ENCODE data around the gene RSPH6A.

RSPH6A gene

DNA sequence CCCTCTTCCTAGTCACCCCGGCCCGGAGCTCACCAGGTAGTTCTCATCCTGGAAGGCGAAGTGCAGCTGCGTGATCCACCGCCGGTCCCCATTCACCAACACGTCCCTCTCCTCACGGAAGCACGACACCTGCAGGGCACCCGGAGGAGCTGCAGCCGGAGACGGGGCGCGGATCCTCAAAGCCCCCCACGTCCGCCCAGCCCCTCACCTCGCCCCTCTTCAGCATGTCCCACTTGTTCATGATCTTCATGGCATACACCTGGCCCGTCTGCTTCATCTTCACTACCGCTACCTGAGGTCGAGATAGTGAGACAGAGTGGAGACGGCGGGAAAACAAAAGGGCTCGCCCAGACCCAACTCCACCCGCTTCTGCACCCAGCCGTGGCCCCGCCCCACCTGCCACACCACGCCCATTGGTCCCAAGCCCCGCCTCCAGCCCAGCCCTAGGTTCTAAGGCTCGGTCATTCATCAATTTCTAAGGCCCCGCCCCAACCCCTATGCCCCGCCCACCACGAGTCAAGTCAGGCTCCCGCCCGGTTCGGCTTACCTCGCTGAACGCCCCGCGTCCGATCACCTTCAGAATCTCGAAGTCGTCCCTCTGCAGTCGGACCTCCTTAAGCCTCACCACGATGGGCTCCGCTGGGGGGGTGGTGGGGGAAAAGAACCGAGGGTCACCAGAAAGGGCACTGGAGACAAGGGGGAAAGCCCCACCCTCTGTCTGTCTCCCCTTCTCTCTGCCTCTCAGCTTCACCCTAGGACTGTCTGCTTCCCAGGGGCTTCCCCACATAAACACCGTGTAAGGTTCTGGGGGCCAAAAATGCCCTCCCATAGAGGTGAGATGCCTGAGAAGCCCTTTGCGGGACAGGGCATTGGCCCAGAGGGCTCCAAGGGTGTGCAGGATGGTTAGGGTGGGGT, 35.6 kb downstream of the RSPH6A start:
- peak; percentile 48 for DNase-seq

DNA sequence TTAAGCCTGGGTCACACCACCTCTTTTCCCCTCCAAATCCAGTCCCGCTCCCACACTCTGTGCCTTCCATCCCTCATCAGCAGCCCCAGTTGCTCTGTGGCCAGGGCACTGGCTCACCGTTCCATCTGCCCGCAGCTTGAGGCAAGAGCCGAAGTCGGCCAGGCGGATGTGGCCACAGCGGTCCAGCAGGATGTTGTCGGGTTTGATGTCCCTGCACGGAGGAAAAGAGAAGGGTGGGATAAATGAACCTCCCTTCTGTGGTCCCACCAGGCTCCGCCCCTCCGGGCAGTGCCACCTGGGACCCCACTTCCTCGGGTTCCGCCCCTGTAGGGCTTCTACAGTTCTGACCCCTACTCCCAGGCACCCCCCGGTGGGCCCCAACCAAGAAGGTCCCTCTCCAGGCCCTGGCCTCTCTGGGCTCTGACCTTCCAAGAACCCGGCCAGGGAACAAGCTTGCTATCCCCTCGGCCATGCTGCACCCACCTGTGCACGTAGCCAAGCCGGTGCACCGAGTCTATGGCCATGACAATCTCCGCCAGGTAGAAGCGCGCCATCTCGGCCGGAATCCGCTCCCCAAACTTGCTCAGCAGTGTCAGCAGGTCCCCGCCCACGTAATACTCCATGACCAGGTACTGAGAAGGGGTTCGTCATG, 37.0 kb downstream of the RSPH6A start:
- no peak for DNase-seq

DNA sequence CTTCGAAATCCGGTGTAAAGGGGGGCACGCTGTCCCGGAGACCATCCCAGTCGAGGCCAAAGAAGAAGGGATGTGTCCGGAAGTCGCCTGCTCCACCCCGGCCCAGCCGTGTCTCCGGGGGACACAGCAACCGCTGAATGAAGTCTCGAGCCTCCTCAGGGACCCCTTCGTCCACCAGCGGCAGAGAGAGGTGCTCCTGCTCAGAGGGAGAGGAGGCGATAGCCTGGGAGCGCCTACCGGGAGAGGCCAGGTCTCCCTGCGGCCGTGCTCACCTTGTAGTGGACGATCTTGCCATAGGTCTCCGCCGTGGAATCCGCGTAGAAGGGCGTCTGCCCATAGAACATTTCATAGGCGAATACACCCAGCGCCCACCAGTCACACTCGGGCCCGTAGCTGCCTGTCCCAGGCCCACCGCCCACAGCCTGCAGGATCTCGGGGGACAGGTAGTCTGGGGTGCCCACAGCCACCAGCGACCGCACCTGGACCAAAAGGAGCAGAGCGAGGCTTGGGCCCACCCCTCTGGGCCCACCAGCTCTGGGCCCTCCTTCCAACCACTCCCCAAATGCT, 37.6 kb downstream of the RSPH6A start:
- DNase-seq, result no peak

DNA sequence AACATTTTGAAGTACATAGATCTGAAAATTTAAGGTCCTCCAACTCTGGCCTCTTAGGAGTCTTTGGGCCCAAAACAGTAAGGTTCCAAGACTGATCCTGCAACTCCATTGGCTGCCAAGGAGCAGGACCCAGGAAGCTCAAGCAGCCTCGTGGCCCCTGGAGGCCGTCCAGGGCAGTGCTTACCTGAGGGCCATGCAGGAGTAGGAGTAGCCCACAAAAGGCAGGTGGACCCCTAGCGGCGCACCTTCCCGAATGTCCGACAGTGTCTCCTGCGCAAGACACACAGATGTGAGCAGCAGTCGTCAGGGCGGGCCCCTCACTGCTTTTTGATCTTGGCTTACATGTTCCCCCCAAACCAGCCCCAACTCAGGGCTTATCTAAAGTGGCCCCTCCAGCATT, 40.3 kb downstream of the RSPH6A start:
- DNase-seq, result no peak

DNA sequence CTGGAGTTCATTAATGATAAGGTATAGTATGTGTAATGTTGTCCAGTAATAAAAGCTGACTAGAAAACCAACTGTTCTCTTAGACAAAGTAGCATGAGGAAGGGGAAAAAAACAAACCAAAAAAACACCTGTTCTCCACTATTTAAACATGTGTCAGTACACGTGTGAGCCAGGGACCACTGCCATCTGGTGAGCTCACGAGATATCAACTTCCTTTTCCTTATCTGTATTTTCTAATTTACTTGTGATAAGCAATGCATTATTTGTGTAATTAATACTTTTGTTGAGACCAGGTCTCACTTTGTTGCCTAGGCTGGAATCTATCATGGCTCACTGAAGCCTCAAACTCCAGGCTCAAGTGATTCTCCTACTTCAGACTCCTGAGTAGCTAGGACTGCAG, 41.7 kb downstream of the RSPH6A start:
- no peak for DNase-seq

DNA sequence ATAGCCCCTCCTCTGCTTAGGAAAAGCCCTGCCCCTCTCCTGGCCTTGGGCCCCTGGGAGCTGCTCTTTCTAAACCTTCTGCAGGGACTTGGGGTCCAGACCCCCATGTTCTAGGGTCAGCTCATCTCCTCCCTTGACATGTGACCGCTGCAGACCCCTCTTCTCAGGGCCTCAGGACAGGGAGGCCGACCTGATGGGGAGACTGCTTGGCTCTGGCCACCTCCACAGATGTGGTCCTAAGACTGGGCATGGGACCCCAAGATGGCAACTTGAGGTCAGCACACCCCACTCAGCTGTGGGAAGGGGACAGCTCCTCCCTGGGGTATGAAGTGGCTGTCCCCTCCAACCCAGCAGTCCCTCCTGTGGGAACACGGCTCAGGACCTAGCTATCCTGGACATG, 42.2 kb downstream of the RSPH6A start:
- no peak for DNase-seq

DNA sequence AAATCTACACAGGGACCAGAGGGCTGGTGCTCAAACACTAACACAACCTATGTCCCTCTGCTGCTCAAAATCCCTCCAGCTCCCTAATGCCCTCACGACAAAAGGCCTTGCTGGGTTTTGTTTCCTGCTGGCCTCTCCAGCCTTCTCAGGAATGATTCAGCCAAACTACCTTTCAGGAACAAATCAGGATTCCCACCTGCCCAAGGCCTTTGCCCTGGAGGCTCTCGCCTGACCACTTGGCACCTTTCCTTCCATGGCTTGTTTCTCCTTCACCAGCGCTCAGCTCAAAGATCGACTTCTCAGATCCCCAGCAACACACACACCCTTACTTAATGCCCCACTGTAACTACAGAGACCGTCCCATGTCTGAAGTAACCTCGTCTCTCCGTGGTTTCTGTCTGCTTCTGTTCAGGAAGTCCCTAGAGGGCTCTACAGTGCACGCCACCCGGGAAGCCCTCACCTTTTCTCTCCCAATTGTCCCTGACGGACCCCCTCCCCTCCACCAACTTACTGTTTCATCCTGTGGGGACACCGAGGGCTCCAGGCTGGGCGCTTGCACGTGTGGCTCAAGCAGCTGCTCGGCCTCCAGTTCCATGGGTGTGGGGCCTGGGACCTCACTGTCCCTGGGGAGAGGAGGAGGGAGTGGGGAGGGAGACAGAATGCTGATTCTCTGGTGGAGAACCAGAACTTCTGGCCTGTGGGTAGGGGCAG, 42.8 kb downstream of the RSPH6A start:
- DNase-seq, result no peak

DNA sequence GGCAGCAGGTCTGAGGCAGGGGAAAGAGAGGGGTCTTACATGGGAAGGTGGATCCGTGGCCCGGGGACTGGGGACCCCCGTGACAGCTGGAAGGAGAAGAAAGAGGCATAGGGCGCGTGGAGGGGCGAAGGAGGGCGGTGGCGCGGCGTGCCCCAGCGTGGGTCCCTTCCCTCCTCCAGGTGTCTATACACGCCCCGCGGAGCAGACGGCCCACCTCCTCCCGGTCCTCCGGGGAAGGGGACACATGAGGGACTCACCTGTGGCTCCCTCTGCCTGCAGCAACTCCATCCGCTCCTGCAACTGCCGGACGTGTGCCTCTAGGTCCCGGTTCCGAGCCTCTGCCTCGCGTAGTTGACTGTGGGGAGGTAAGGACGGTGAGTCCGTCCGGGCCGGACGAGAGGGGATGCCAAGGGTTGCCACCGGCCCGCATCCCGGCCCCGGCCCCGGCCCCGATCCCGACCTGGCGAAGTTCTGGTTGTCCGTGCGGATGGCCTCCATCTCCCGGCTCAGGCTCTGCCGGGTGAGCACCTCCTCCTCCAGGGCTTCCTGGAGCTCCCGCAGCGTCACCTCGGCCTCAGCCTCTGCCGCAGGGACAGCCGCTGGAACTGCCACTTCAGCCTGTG, 43.7 kb downstream of the RSPH6A start:
- no peak for DNase-seq

DNA sequence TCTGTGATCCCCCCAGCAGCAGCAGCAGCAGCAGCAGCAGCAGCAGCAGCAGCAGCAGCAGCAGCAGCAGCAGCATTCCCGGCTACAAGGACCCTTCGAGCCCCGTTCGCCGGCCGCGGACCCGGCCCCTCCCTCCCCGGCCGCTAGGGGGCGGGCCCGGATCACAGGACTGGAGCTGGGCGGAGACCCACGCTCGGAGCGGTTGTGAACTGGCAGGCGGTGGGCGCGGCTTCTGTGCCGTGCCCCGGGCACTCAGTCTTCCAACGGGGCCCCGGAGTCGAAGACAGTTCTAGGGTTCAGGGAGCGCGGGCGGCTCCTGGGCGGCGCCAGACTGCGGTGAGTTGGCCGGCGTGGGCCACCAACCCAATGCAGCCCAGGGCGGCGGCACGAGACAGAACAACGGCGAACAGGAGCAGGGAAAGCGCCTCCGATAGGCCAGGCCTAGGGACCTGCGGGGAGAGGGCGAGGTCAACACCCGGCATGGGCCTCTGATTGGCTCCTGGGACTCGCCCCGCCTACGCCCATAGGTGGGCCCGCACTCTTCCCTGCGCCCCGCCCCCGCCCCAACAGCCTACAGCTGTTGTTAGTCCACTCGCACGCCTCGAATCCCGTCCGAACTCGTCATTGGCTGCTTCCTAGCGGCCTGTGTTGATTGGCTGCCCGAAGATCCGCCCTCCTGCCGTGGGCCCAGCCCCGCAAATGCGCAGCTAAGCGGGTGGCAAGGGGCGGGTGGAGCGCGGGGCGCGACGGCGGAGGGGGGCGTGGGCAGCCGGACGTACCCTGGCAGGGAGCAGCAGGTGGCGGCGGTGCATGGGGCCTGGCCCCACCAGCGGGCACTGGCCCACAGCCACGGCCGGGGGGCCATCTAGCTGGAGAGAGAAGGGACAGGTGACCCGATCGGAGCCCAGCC, 44.7 kb downstream of the RSPH6A start:
- DNase-seq, result peak; percentile 98

DNA sequence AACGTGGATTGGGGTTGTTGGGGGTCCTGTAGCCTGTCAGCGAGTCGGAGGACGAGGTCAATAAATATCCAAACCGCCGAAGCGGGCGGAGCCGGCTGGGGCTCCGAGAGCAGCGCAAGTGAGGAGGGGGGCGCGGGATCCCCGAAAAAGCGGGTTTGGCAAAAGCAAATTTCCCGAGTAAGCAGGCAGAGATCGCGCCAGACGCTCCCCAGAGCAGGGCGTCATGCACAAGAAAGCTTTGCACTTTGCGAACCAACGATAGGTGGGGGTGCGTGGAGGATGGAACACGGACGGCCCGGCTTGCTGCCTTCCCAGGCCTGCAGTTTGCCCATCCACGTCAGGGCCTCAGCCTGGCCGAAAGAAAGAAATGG, 45.3 kb downstream of the RSPH6A start:
- no peak for DNase-seq

DNA sequence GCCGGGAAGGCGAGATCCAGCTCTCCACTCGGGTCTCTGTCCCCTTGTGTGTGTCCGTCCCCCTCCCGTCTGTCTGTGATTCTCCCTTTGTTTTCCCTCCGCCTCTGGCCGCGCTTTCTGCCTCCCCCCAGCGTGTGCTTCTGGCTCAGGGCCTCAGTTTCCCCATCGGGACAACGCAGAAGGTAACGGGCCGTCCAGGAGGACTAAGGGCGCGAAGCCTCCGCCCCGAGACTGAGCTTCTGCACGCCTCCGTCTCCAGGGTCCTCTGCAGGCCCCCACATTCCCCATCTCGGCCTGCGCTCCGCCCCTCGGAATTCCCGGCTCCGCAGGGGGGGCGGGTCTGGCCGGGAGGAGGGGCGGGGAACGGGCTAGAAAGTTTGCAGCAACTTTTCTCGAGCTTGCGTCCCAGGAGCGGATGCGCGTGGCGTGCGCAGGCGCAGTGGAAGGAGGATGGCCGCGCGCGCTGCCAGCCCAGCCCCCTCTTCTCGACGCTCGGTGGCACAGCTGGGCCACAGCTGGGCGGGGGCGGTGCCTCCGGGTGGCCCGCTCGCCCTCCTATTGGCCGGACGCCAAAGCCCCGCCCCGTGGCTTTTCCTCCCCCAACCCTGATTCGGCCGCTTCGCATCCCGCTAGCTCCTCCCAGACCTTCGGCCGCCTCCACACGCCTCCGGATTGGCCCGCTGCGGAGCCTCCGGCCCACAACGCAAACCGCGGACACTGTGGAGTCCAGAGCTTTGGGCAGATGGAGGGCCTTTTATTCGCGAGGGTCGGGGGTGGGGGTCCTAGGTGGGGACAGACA, 45.9 kb downstream of the RSPH6A start, which contains the start of gene SIX5:
SIX5 (minus strand) TSS at position 269 of the 799 bp plus-strand sequence. CDS start 408 bp downstream, outside the sequence.
- DNase-seq, result peak; percentile 98

DNA sequence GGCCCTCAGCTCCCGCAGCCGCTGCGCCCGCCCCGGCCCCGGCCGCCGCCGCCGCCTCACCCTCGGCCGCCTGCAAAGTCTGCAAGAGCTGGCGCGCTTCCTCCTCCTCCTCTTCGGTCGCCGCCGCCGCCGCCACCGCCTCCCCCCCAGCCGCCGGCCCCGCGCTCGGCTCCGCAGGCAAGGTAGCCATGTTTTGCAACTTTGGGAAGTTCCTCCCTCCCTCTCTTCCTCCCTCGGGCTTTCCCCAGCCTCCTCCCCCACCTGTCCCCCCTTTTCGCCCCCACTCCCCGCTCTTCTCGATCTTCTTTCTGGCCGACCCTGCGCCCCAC, 46.5 kb downstream of the RSPH6A start:
- DNase-seq, result peak; percentile 49

DNA sequence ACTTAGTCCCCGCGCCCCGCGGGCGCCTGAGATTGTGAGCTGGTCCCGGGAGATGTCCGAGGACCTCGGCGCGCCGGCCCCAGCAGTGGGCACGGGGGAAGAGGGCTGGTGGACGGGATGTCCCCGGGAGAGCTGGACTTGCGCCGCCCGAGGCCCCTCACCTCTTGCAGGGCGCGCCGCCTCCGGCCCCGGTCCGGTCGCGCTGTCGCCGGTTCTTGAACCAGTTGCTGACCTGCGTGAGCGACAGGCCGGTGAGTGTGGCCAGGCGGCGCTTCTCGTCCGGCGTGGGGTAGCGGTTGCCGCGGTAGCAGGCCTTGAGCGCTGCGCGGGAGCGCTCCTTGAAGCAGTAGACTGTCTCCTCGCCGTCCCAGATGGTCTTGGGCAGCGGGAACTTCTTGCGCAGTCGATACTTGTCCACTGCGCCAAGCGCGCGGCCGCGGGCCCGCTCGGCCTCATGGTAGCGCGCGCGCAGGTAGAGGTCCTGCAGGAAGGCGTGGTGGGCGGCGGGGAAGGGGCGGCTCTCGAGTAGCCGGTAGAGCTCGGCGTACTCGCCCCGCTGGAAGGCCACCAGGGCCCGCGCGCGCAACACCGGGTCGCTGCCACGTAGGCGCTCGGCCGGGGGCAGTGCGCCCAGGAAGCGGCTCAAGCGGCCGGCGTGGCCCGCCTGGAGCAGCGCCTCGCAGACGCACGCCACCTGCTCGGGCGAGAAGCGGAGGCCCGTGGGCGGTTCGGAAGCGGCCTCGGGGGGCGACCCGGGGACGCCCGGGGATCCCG, 47.0 kb downstream of the RSPH6A start:
- DNase-seq, result peak; percentile 57

DNA sequence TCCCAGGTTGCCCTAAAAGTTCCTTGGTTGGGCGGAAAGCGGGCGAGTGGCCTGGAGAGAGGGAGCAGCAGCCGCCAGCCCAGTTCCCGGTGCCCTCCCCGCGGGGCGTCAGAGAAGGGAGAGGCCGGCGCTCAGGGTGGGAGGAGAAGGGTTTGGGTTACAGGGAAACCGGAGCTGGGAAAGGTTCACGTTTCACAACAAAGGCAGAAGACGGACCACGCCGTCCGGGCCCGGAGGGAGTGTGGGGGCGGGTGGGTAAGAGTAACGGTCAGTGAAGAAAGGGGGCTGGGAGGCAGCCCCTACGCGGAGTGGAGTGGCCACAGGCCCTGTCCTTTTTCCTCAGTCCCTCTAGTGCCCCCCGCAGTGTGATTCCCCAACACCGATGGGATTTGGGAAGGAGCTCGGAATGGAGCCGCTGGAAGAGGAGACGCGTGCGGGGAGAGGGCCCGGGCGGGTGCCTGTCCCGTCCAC, 47.7 kb downstream of the RSPH6A start:
- DNase-seq, result peak; percentile 85

DNA sequence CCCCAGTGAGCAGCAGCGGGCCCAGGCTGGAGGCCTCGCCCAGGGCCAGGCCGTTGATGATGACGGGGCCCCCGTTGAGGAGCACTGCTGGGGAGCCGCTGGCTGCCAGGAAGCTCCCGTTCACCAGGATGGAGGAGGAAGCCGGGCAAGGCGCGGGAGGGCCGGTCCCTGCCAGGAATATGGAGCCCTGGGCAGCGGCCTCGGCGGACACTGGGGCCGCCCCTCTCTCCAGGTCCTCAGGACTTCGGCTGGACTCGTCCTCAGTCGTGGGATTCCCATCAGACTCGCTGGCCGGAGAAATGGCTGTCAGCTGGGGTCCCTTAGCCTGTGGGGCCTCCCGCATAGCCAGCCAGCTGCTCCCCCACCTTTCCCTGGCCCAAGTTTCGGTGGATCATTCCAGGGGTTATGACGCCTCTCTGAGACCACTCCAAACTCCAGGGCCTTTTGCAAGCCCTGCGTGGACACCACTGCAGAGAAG, 48.2 kb downstream of the RSPH6A start:
- DNase-seq, result peak; percentile 15

DNA sequence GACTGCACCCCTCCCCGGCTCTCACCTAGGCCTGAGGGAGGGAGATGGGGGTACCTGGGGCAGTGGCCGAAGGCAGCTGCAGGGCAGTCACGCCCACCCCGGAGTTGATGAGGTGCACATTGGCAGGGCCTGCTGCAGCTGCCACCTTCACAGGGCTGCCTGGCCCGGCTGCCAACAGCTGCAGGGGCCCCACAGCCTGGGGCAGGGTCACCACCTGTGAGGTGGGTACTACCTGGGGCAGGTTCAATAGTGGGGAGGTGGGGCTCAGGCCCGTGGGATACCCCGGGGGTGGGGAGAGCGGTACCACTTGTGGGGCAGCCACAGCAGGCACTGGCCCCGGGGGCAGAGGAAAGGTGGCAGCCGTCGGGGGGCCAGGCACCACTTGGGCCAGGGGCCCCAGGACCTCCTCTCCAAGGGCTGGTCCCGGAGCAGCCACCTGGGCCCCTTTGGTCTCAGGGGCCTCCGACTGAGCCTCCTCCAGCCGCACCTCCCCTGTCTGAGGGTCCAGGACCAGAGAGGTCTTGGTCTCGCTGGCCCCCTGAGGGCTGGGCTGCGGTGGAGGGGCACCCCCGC, 48.7 kb downstream of the RSPH6A start:
- DNase-seq, result no peak

DNA sequence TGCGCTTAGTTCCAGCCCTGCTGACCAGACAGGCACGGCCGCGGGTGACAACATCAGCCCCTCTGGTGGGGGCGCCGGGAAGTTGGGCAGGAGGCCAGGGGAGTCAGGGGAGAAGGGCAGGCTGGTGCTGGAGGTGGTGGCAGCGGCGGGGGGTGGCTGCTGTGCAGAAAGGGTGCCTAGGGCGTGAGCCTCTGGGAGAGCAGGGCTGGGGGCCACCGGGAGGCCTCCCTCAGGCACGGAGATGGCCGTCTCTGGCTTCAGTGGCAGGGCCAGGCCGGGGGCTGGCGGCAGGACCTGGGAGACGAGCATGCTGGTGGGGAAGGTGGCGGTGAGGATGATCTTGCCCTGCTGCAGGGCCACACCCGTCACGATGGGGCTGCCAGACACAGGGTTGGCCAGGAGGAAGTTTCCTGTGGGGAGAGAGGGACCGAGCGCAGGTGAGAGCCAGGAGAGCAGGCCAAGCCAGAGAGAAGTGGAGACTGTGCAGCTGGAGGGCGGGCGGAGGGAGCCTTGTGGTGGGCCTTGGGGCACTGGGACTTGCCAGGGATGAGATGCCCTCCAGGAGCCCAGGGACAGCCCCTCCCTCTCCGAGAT, 49.3 kb downstream of the RSPH6A start:
- DNase-seq, result no peak

DNA sequence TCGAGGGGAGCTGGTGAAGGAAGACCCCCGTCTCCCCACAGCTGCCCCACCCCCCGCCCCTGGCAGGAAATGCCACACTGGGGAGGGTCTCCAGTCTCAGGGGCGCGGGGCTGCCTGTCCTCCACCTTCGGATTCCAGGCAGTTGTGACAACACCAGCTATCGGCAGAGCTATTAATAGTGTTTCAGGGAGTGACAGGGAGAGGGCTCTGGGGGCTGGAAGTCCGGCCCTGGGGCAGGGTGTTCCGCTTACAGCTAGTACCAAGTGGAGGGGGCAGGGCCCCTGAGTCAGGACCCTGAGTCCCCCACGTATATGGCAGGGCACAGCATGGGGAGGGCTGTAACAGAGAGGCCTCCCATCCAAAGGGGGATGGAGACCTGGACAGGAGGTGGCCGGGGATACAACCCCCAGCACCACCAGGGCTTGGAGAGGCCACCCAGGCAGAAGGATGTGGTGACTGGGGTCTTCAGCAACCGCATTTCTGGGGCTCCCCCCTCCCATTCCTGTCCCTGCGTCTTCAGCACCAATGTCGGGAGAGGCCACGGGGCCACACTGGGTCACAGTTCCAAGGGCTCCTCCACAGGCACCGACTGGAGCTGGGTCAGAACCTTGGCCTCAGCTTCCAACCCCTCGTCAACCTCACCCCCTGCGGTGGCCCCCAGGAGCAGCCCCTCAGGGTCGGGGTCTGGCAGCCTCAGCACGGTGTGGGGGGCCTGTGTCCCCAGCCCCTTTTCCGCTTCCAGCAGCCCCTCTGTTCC, 50.0 kb downstream of the RSPH6A start:
- DNase-seq, result no peak
